Measurements from ENCODE around the gene LSM3. TPM values are rescaled to one million over a fixed set of nuclear protein-coding genes. Genes with fewer than 3 reads are reported as not detected.

The LSM3 gene
- polyA plus RNA-seq, 12 donors = 6.3 to 15.7 (median 12.3) TPM; not detected in 1

DNA sequence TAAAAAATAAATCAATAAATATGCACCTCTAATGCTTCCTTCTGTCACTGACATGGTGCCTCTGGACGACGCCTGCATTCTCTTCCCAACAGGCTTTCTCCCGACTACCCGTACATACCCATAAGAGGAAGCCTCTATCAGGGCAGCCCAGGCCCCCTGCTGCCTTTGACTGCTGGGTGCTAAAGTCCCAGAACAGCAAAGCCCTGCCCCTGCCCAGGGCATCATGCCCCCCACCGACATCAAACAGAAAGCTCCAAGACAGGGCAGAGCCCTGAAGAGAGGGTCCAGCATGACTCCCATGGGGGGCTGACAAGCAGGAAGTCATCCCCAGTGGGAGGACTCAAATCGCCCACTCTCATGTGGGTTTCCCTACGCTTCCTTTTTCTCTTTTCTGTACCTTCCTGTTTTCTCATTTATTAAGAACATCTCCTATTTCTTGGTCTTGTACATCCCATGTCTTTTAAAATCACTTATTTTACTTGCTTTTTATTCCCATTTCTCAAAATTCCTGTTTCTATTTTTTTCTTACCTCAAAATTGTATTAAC lies 23.6 kb upstream of the LSM3 start:
- DNase-seq = no peak

DNA sequence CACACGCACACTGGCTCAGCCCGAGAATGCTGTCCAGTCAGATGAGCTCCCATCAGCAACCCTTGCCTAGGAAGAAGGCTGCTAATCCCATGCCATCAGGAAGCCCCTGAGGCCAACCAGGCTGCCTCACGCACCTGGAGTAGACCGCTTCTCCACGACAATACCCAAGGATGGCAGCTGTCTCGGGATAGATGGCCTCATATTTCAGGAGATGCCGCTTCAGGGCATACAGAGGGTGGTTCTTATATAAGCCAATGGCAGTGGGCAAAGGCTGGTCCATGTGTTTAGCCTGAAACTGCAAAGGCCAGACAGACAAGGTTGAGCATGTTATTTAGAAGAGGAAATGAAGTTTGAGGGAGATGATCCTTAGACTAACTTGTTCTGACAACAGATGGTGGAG lies 22.4 kb upstream of the LSM3 start:
- no peak for DNase-seq

DNA sequence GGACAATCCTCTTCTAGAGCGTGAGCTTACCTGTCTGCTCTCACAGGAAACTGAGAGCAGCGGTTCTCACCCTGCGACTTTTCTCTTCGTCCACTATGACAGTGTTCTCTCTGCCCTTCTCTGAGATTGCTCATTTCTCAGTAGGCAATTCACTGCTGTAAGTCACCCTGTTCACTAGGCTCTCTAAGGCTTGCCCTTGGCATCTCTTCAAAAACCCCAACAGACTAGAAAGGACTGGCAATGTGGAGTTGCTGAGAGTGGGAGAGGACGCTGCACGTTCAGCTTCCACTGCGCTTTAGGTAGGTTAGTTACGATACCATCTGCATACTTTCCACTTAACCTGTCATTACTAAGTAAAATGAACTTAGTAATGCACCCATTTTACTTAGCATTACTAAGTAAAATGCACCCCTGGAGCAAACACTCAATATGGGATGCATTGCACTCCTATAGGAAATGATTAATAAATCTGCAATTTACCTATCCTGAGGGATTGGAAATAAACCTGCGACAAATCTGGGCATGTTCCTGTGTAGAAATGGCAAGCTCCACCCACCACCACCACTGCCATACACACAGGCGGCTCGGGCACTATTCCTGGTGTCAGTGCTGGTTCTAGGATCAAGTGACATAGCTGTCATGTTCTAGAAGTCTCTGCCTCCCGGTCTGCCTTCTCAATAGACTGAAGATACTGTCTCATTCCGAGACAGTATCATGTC lies 21.6 kb upstream of the LSM3 start:
- no peak for DNase-seq

DNA sequence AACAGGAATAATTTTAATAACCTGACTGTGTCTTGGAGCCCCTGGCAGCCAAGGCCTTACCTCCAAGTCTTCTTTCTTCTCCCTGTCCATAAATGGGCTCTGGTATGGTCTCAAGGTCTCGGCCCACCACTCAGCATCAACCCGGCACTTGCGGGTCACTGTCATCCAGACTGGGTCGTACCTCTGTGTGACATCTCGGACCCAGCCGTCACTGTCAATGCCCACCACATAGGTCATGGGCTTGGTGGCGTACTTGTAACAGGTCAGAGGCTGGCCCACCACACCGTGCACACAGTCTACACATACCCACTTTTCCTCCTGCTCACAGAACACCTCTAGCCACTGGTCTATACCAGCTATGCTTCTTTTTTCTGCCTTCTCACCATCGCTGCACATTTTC lies 20.7 kb upstream of the LSM3 start:
- DNase-seq = no peak

DNA sequence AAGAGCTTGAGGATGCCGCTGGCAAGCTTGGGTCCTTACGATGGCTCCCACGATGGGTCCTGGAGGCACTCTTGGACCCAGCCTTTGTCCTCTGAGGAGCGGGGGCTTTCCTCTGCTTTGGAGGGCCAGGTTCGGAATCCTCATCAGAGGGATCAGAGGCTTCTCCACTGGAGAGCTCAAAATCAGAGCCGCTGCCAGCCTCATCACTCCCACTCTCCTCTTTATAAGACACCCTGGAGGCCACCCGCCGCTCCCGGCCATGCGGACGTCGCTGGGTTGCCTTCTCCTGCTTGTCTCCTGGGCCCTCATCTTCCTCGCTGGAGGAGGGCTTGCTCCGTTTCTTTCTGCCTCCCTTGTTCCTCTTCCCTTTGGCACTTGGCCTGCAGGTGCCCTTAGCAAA lies 20.2 kb upstream of the LSM3 start:
- no peak for DNase-seq

DNA sequence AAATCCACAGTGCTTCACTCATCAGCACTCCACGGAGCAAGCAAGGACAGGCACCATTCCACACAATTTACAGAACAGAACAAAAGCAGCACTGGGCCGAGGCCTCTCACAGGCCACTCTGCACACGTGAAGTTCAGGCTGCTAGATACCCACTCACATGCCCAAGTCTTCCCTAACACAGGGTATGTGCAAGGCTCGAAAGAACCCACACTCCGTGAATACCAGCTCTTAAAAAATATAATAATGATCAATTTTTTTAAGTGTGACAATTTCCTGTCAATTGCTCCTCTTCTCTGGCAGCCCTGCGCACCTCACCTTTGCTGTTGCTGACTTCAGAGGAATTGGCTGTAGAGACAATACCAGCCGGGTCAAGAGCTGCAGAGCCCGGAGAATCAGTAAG lies 19.2 kb upstream of the LSM3 start:
- no peak for DNase-seq

DNA sequence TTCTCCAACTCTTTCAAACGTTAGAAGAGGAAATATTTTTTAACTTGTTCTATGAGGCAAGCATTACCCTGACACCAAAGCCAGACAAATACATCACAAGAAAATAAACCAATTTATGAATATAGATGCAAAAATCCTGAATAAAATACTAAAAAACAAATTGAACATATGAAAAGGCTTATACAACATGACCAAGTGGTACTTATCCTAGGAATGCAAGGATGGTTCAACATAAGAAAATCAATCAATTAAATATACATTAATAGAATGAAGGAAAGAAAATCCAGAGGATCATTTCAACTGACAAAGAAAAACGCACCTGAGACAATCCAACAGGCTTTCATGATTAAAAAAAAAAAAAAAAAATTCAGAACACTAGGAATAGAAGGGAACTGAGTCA lies 17.3 kb upstream of the LSM3 start:
- no peak for DNase-seq

DNA sequence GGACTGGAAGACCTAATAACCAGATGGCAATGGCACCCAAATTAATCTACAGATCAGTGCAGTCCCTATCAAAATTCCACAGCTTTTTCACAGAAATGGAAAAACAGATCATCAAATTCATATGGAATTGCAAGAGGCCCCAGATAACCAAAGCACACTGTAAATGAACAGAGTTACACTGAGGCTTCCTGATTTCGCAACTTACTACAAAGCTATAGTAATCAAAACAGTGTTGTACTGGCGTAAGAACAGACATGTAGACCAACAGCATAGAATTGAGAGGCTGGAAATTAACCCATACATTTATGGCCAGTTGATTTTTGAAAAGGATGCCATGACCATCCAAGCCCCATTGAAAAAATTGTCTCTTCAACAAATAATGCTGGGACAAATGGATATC lies 16.4 kb upstream of the LSM3 start:
- DNase-seq = no peak

DNA sequence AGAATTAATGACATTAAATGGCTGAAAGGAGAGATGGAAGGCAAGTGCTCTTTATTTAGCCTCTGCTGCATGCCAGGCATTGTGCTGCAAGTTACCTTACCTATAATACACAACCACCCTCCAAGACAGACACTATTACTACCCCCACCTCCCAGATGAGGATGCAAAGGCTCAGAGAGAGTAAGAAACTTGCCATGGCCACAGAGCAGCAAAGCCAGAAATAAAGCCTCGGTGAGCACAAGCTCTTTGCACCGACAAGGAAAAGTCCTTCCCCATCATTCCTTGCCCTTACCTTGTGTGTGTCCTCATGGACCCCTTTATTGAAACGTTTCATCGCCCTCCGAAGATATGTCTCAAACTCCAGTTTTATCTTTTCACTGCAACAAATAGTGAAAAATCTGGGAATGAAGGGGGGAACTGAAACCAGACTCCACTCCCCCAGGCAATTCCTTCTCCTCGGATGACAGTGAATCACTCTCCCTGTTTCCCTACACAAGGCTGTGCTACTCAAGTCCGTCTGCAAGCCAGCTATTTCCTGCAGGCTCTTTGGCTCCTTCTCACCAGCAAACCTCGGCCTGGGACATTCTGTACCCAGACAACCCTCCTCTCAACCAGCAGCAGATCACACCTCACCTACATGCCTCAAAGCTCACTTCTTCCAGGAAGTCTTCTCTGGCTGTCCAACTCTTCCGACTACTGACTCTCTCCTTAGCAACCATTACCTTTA lies 11.6 kb upstream of the LSM3 start:
- no peak for DNase-seq

DNA sequence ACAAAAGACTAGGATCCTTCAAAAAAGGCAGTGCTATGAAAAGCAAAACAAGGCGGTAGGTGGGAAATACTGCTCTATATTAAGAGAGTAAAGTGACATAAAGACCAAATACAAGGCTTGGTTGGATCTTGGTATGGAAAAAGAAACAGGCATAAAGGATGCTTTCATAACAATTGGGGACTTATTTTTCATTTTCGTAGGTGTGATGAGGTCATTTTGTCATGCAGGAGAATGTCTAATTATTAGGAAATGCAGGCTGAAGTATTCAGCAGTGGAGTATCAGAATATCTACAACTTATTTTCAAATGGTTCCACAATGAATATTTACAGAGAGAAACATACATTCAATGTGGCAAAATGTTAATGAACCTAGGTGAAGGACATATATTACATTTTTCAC lies 9.2 kb upstream of the LSM3 start:
- no peak for DNase-seq

DNA sequence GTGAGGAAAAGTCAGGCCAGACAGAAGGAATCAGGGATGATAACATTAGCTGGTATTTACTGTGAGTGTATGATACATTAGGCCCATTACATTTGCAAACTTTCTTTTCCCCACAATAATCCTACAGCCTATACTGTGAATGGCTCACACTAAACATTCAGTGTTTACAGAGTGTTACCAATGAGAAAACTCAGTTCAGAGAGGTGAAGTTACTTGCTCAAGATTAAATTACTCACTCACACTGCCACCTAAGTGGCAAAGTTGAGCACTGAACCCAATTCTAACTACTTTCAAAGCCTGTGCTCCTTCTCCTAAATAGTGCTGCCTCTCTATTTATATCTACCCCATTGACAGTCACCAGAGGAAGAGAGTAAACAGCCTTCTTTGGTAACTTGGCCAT lies 8.7 kb upstream of the LSM3 start:
- DNase-seq = no peak

DNA sequence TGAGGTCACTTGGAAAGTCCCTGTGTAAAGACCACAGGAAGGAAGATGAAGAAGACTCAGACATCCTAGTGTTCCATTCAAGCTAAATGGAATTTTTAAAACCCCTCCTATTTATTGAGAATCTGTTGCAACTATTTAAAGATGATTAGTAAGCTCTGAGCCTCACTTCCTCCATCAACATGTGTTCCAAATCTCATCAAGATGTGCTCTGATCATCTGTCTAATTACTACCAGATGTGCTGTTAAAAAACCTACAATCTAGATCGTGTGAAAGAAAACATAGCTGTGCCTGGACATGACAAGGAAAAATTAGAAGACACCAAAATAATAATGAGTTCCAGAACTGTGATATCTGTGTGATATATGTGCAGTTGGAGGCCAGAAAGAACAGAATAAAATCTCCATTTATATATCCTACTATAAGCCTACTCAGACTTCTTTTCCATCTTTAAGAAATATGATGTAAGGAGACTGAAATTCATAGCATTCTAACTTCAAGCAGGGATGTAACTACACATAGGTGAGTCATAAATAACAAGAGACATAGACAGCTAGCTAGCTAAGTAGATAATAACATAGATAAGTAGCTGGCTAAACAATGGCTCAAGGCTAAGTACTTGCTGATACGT lies 8.0 kb upstream of the LSM3 start:
- no peak for DNase-seq

DNA sequence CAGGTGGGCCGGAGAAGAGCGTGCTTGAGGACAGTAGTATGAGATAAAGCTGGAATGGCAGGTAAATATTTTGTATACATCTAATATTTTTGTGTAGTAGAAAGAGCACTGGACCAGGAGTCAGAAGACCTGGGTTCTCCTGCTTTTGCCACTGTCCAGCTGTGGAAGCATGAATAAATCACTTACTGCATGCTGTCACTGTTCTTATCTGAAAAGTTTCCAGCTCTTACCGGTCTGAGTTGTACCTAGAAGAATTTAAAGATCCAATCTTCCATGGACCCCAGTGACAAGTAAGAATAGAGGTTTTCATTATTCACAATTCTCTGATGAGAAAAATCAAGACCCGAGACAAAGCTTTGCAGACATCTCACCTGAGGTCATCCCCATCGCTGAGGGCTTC lies 6.1 kb upstream of the LSM3 start:
- DNase-seq = no peak

DNA sequence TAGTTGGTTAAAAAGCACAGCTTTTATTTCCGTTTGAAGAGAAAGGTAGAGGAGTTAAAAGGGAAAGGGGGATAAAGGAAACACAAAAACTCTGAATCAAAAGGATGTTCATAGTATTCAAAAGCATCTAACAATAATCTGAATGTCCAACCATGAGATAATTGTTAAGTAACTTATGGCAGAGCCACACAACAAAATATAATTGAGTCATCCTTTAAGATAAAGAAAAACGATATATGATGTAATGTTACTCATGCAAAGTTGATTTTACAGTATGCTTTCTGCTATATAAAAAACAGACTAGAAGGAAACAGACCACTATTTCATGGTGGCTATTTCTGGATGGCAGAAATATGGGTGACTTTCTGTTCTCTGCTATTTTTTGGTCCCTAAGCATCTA lies 4.1 kb upstream of the LSM3 start:
- DNase-seq = no peak

DNA sequence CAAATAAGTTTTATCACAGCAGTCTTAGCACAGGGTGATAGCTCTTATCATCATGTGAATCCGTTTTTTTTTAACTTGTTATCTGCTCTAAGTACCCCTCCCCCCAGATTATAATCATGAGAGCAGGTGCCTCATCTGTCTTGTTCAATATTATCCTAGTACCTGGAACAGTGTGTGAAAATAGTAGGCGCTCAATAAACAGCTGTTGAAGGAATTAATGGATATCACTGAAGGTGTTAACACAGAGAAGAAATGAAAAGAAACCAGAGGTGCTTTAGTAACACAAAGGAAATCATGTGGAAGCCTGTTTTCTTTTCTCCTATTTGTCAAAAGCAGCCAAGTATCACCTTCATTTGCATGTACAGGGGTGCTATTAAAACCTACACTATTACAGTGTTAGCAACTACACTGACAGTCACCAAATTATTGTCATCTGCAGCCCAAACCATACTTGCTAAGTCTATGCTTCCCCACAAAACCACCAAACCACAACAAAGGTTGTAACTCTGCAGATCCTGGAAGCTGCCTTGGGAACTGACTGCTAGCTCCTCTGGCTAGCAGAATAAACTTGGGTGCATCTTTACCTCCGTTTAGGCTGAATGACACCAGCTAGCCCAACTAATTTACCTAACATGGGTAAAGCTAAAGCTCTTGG lies 3.1 kb upstream of the LSM3 start:
- DNase-seq = no peak

DNA sequence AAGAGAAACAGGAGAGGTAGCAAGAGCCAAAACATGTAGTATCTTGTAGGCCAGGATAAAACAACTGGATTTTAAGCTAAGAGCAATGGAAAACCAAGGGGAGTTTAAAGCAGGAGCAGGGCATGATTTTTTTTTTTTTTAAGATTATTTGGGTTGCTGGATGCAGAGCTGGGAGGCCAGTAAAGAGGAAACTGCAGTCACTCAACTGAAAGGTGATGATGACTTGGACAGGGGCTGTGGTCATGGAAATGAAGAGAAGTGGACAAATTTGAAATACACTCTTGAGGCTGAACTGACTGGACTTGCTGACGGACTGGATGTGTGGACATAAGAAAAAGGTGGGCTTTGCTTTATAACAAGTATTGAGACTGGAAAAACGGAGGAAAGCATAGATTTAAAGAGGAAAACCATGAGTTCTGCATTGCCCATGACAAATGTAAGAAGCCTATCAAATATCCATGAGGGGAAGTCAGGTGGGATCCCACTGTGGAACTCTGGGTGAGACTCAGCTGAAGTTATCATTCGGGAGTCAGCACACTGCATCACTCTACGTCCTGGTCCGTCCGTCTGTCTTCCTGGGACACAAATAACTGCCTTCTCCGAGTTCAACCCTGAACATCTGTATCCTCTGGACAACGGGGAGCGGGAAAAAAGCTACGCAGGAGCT lies 904 bp upstream of the LSM3 start:
- DNase-seq = no peak

DNA sequence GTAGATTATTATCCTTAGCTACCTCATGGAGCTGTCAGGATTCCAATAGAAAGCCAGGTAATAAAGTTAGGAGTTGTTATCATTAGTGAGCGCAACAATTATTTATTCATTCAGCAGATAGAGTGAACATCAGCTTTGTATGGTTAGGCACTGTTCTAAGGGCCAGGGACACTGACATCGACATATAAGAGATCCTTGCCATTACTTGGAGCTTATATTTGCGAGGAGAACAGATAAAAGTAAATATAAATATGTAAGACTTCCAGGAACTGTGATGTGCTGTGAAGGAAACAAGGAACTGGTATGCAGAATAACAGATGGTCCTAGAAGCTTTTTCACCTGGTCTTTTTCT lies 473 bp downstream of the LSM3 start:
- no peak for DNase-seq

DNA sequence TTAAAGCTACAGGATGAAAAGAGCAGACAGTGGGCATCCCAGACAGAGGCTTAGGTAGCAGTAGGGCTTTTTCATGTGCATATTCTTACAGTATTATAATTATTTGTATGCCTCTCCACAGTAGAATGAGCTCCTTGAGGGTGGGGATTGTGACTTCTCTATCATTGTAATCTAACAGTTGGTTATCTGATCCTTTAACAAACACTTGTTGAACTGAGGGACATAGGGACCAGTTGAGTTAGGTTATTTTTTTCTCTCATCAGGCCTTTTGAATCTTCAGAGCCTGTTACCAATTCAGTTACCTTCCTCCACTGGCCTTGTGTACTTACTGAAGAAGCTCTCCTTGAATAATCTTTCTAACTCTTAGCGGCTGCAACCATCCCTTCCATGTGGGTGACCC lies 1.2 kb downstream of the LSM3 start:
- DNase-seq = no peak

DNA sequence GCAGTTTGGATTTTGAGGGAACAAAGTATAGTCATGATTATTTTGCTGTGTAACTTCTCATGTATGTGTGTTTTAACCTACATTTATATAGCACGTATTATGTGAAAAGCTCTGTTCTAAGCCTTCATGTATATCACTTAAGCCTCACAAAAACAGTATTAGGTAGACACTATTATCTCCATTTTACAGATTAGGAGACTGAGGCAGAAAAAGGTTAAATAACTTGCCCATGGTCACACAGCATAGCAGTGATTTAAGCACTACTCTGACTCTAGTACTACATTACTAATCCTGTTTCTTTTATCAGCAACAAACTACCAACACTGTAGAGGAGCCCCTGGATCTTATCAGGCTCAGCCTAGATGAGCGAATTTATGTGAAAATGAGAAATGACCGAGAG lies 2.6 kb downstream of the LSM3 start:
- no peak for DNase-seq

DNA sequence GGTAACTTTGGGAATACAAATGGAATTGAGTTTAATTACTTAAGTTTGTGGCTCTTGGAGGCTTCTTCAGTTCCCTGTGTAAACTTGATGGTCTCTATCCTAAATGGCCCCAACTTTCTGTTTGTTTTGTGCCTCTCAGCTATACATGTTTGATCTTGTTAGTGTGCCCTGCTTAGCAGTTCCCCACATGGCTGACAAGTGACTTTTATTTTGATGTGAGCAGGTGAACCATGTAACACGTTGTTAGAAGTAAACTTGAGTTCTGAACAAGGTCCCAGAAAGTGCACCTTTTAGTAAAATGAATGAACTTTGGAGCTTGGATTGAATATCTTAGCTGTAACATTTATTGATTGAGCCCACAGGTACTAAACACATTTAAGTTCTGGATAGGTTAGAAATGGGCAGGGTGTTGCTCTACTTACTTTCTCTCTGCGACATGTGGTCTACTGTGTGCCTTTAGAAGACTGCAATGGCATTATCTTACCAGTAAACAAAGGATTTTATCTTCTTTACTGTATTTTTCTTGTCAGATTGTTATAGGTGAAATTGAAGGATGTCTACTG lies 4.5 kb downstream of the LSM3 start:
- no peak for DNase-seq

DNA sequence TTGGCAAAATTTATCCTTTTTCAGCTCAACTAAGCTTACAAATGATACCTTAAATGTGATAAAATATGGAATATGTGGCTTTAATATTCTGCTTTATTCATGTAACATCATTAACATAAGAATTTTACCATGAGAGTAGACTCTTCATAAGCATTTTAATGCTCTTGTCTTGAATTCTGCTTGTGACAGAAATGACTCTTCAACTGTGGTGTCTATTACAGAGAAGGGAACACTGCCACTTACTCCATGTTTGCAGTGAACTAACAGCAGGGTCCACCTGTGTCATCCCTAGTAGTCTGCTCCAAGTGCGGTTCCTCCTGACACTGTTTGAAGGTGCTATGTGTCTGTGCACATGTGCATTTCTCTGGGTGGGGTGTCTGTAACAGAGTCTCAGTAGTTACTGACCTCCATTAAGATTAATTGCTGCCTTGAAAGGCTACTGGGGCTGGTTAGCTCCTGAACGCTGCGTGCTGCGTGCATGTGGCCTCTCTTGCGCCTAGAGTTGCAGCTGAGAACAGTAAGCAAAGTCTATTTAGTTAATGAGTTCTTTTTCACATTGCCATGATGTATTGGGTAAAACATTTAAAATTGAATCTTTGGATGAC lies 8.3 kb downstream of the LSM3 start:
- DNase-seq = no peak
